Neural cell (in vitro differentiated cells): ENCODE measurements around the gene SSBP4. TPM values are rescaled to one million over a fixed set of nuclear protein-coding genes. Genes with fewer than 3 reads are reported as not detected.

Experiments used
- H2AFZ ChIP-seq: fragments of 200-600, 300-800 bp; sonication (generic), shearing (Covaris generic); 2 replicates; pipeline ENCODE4 v1.6.0; 2014; ENCODE audit warnings: low read depth, mild to moderate bottlenecking, antibody characterized with exemption, low read length, moderate library complexity
- H3F3A ChIP-seq: fragments of 200-600 bp; shearing (Covaris generic); 2 replicates; pipeline ENCODE4 v1.6.1; 2016; ENCODE audit warnings: mild to moderate bottlenecking, moderate library complexity, mixed read lengths, antibody characterized with exemption, low read length; ENCODE audit not compliant: insufficient read depth, poor library complexity, severe bottlenecking
- H3K27ac ChIP-seq: fragments of 200-600, 300-800 bp; sonication (generic), shearing (Covaris generic); 2 replicates; pipeline ENCODE4 v1.5.1; 2014; ENCODE audit warnings: mild to moderate bottlenecking, low read length, moderate library complexity
- H3K27me3 ChIP-seq: fragments of 300-800, 200-600 bp; sonication (generic), shearing (Covaris generic); 2 replicates; pipeline ENCODE4 v1.6.0; 2014; ENCODE audit warnings: mild to moderate bottlenecking, low read depth, low read length, moderate library complexity; ENCODE audit not compliant: insufficient read depth
- H3K36me3 ChIP-seq: fragments of 300-800, 200-600 bp; sonication (generic), shearing (Covaris generic); 2 replicates; pipeline ENCODE4 v1.5.1; 2014; ENCODE audit warnings: mild to moderate bottlenecking, antibody characterized with exemption, low read length, moderate library complexity; ENCODE audit not compliant: insufficient read depth
- H3K4me2 ChIP-seq: fragments of 300-800, 200-600 bp; sonication (generic), shearing (Covaris generic); 2 replicates; pipeline ENCODE4 v1.6.0; 2014; ENCODE audit warnings: mild to moderate bottlenecking, low read length
- H3K4me3 ChIP-seq: fragments of 300-800, 200-600 bp; sonication (generic), shearing (Covaris generic); 2 replicates; pipeline ENCODE4 v1.5.1; 2014; ENCODE audit warnings: mild to moderate bottlenecking, low read length, moderate library complexity
- H3K79me2 ChIP-seq: fragments of 200-600 bp; shearing (Covaris generic); replicated peaks from 2 replicates; pipeline ENCODE4 v1.6.0; 2014; ENCODE audit warnings: mild to moderate bottlenecking, low read length, moderate library complexity; ENCODE audit not compliant: insufficient read depth
- H3K9ac ChIP-seq: fragments of 300-800, 200-600 bp; sonication (generic), shearing (Covaris generic); 2 replicates; pipeline ENCODE4 v1.6.1; 2016; ENCODE audit warnings: mild to moderate bottlenecking, low read length, mixed read lengths
- H3K9me2 ChIP-seq: fragments of 200-600 bp; shearing (Covaris generic); 2 replicates; pipeline ENCODE4 v1.6.1; 2016; ENCODE audit warnings: mild to moderate bottlenecking, low read length, mixed read lengths; ENCODE audit not compliant: insufficient read depth
- H3K9me3 ChIP-seq: fragments of 200-600, 300-800 bp; sonication (generic), shearing (Covaris generic); 2 replicates; pipeline ENCODE4 v1.6.1; 2016; ENCODE audit warnings: mild to moderate bottlenecking, mixed run types, low read length, moderate library complexity, mixed read lengths
- H4K20me1 ChIP-seq: fragments of 200-600 bp; shearing (Covaris generic); 2 replicates; pipeline ENCODE4 v1.6.1; 2016; ENCODE audit warnings: mild to moderate bottlenecking, mixed run types; ENCODE audit not compliant: insufficient read depth
- EP300 ChIP-seq: fragments of 450-650 bp; conservative IDR thresholded peaks from 2 replicates; pipeline ENCODE4 v1.6.1; 2014; ENCODE audit warnings: antibody characterized with exemption, mild to moderate bottlenecking, moderate library complexity; ENCODE audit not compliant: poor library complexity, severe bottlenecking
- EZH2 ChIP-seq: fragments of 200-600, 300-800 bp; shearing (Covaris generic), sonication (generic); IDR thresholded peaks from 2 replicates; pipeline ENCODE4 v1.6.1; 2014; ENCODE audit warnings: antibody characterized with exemption, low read length, borderline replicate concordance, mild to moderate bottlenecking; ENCODE audit not compliant: insufficient read depth, poor library complexity, severe bottlenecking
- MXI1 ChIP-seq: fragments of 450-650 bp; conservative IDR thresholded peaks from 2 replicates; pipeline ENCODE4 v1.6.1; 2014; ENCODE audit warnings: antibody characterized with exemption, mild to moderate bottlenecking; ENCODE audit not compliant: poor library complexity, severe bottlenecking
- POLR2AphosphoS5 ChIP-seq: IDR thresholded peaks from 2 replicates; pipeline ENCODE4 v1.6.1; 2012
- RAD21 ChIP-seq: fragments of 450-650 bp; conservative IDR thresholded peaks from 2 replicates; pipeline ENCODE4 v1.6.1; 2014; ENCODE audit warnings: antibody characterized with exemption, mild to moderate bottlenecking, moderate library complexity
- SMC3 ChIP-seq: fragments of 450-650 bp; conservative IDR thresholded peaks from 2 replicates; pipeline ENCODE4 v1.6.1; 2014; ENCODE audit warnings: antibody characterized with exemption, mild to moderate bottlenecking, moderate library complexity; ENCODE audit not compliant: poor library complexity
- TAF1 ChIP-seq: IDR thresholded peaks from 2 replicates; pipeline ENCODE4 v1.6.1; 2012; ENCODE audit warnings: low read depth
- polyA plus RNA-seq: library from polyadenylated mRNA; depleted of rRNA; stranded (reverse); fragments of >200 nt; gene quantifications from 2 replicates; pipeline ENCODE4 v1.2.3, GENCODE V29; 2014
- TF ChIP-seq, protein P1 (sequence below): fragments of 450-650 bp; IDR thresholded peaks from 2 replicates; pipeline ENCODE4 v1.5.1; 2014; ENCODE audit warnings: antibody characterized with exemption, mild to moderate bottlenecking, moderate library complexity; ENCODE audit not compliant: poor library complexity, severe bottlenecking
- TF ChIP-seq, protein P2 (sequence below): IDR thresholded peaks from 2 replicates; pipeline ENCODE4 v1.6.1; 2012; ENCODE audit warnings: borderline replicate concordance

The SSBP4 gene
- polyA plus RNA-seq, 1 donor from 2014 or later: 166 TPM

GRCh38 chr19:18475762-18476331 is 56.6 kb downstream of the SSBP4 start:
- no peak overlapping the region for H3K27ac ChIP-seq
- H4K20me1 ChIP-seq: no peaks in the 10 kb centered on the region
- H3K4me3 ChIP-seq: no peak overlapping the region

DNA sequence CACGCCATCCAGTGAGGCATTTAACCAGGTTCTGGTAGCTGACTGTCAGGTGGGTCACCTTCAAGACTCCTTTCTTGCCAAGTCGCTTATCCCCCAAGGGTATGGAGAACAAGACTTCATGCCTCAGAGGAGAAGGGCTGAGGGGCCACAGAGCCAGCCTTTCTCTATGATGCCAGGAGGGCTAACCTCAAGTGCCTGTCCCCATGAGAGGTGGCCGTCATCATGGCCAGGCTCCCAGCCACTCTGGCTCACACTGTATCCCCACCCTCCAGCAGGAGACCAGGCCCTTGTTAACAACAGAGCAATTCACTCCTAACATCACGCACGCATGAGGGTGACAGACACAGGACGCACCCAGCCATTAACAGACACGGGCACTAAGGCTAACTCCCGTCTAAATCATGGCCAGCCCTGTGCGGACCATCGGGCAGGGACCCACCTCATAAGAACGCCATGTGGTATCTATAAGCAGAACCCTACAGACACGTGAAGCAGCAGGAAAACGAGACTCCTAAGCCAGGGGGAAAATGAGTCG is 57.4 kb downstream of the SSBP4 start:
- Histone ChIP-seq H3K4me3 (no peak overlapping the region), H3K27me3 (no peaks in the 10 kb centered on the region), H2AFZ (no peak overlapping the region), H4K20me1 (no peaks in the 10 kb centered on the region), H3K9me2 (no peaks in the 10 kb centered on the region), H3F3A (no peaks in the 10 kb centered on the region), H3K27ac (no peak overlapping the region), H3K79me2 (no peaks in the 10 kb centered on the region), H3K36me3 (no peaks in the 10 kb centered on the region), H3K9ac (no peak overlapping the region), H3K4me2 (no peak overlapping the region), H3K9me3 (no peaks in the 10 kb centered on the region)
- TF ChIP-seq SMC3 (no peak), EZH2 (no peak), RAD21 (no peak), POLR2AphosphoS5 (no peak), TAF1 (no peak), MXI1 (no peak), EP300 (no peak)
- TF ChIP-seq, protein P1, sequence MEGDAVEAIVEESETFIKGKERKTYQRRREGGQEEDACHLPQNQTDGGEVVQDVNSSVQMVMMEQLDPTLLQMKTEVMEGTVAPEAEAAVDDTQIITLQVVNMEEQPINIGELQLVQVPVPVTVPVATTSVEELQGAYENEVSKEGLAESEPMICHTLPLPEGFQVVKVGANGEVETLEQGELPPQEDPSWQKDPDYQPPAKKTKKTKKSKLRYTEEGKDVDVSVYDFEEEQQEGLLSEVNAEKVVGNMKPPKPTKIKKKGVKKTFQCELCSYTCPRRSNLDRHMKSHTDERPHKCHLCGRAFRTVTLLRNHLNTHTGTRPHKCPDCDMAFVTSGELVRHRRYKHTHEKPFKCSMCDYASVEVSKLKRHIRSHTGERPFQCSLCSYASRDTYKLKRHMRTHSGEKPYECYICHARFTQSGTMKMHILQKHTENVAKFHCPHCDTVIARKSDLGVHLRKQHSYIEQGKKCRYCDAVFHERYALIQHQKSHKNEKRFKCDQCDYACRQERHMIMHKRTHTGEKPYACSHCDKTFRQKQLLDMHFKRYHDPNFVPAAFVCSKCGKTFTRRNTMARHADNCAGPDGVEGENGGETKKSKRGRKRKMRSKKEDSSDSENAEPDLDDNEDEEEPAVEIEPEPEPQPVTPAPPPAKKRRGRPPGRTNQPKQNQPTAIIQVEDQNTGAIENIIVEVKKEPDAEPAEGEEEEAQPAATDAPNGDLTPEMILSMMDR: no peak
- TF ChIP-seq, protein P2, sequence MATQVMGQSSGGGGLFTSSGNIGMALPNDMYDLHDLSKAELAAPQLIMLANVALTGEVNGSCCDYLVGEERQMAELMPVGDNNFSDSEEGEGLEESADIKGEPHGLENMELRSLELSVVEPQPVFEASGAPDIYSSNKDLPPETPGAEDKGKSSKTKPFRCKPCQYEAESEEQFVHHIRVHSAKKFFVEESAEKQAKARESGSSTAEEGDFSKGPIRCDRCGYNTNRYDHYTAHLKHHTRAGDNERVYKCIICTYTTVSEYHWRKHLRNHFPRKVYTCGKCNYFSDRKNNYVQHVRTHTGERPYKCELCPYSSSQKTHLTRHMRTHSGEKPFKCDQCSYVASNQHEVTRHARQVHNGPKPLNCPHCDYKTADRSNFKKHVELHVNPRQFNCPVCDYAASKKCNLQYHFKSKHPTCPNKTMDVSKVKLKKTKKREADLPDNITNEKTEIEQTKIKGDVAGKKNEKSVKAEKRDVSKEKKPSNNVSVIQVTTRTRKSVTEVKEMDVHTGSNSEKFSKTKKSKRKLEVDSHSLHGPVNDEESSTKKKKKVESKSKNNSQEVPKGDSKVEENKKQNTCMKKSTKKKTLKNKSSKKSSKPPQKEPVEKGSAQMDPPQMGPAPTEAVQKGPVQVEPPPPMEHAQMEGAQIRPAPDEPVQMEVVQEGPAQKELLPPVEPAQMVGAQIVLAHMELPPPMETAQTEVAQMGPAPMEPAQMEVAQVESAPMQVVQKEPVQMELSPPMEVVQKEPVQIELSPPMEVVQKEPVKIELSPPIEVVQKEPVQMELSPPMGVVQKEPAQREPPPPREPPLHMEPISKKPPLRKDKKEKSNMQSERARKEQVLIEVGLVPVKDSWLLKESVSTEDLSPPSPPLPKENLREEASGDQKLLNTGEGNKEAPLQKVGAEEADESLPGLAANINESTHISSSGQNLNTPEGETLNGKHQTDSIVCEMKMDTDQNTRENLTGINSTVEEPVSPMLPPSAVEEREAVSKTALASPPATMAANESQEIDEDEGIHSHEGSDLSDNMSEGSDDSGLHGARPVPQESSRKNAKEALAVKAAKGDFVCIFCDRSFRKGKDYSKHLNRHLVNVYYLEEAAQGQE: no peak

More at GRCh38 chr19:18475762-18476331, 56.6 kb downstream of the SSBP4 start:
- Histone ChIP-seq H3K79me2 (no peaks in the 10 kb centered on the region), H2AFZ (no peak overlapping the region), H3K4me2 (no peak overlapping the region), H3K9ac (no peak overlapping the region), H3K27me3 (no peaks in the 10 kb centered on the region), H3K9me2 (no peaks in the 10 kb centered on the region), H3F3A (no peaks in the 10 kb centered on the region), H3K9me3 (no peaks in the 10 kb centered on the region), H3K36me3 (no peaks in the 10 kb centered on the region)
- no peak for TF ChIP-seq EZH2
- TF ChIP-seq SMC3: no peak
- TF ChIP-seq EP300: no peak
- TF ChIP-seq TAF1: no peak
- TF ChIP-seq MXI1: no peak
- no peak for TF ChIP-seq RAD21
- TF ChIP-seq, protein P2: no peak
- TF ChIP-seq, protein P1: no peak
- no peak for TF ChIP-seq POLR2AphosphoS5
